NK-92 (cell line): Measurements from ENCODE around the gene CCDC171.
"Not testable (repeated sequence)": the region's sequence is repeated elsewhere in the genome, so short reads cannot be mapped to it uniquely, and the experiment has no call there.

Experiments
- DNase-seq: peaks from one replicate; lab custom pipeline; 2025; ENCODE audit not compliant: unreplicated experiment; lab: John Stamatoyannopoulos, UW

The CCDC171 gene

GRCh38 chr9:15552636-15553527, at the start of gene CCDC171:
Gene CCDC171, plus strand, starts transcription at chr9:15553043. Its CDS starts 11,046 bp downstream, at chr9:15564089.
- peak; percentile 26 for DNase-seq

GRCh38 chr9:15505921-15506320, 46.9 kb upstream of the CCDC171 start:
- no peak for DNase-seq

DNA sequence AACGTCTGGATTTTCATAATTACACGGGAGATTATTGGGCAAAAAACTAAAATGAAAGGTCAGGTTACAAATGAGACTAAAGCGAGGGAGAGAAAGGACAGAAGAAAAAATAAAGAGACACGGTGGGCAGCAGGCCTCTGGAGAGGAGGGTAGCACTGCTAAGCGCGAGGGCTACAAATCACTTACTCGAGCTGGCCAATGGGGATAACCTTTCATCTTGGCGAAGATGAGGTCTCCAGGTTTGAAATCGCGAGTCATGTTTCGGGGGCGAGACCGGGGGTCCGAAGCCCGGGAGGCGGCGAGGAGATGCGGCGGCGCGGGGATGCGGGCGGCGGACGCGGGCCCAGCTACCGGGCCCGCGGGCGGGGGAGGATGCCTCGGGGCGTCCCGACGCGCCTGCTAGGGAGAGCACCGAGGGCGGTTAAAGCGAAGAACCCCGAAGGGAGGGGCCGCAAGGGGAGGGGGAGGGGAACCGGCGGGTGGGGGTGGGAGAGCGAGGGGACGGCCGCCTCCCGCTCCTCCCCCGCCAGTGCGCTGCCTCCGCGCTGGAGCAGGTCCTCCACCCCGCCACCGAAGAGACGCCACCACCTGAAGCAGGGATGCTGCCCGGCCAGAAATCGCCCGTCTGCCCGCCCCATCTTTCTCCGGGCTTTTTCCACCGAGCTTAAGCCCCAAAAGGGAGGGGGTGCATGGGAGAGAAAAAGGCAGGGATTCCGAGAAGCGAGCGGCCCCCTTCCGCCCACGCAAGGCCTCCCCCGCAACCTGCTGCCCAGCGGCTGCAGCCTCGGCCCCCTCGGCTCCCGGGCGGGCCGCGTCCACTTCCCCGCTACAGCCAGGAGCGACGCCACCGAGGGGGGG, 42.7 kb upstream of the CCDC171 start:
- DNase-seq = no peak

GRCh38 chr9:15510789-15511575, 41.9 kb upstream of the CCDC171 start, which contains the start of gene PSIP1:
Gene PSIP1, minus strand, starts transcription at chr9:15510970. Its CDS starts 782 bp downstream, at chr9:15510188.
- DNase-seq = peak; percentile 19

GRCh38 chr9:15512204-15512603, 40.6 kb upstream of the CCDC171 start:
- no peak for DNase-seq

DNA sequence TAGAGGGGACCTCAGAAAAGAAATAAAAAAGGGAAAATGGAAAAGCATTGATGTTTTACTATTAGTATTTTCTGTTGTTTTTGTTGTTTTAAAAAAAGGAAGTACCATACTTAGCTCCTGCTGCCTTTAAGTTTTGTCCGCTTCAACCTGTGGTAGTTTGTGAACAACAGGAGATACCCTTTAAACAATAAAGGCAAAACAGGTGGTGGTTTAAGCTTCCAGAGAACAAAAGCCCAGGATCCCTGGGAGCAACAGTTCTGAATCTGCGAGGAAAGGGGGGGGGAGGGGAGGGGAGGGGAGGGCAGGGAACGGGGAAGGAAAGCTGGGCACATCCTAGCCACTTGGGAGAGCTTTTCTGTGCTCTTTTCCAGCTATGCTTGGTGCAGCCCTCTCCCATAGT, 40.0 kb upstream of the CCDC171 start:
- no peak for DNase-seq

DNA sequence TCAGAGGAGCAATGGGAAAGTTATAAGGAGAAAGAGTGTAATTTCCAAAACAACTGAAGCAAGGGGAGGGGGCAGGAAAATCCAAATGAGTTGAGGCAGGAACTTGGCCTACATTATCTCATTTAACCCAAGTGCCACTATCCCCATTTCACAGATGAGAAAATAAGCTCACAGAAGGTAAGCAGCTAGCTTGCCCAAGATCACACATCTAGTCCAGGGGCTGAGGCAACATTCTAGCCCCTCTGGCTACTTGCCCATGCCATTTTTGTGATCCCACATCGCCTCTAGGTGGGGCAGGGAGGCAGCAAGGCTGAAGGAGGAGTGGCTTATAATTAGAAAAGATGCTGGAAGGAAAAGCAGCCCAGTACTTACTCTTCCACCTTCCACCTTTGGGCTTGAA, 39.5 kb upstream of the CCDC171 start:
- DNase-seq = no peak

DNA sequence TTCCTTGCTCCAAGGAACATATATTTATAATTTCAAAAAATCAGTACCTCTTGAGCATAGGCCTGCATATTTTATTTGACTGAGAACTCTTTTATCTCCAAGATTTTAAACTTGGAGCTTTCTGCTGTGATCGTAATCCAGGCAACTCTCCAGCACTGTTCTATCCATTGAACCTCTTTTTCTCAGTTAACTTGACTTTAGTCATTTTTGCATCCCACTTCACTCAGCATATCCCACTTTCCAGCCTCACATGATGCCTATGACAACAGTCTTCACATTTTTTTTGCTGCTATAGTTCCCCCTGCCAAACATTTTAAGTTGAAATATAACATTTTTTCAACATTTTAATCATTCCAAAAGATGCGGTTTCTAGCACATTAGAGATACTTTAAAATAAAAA, 33.0 kb upstream of the CCDC171 start:
- DNase-seq = no peak

DNA sequence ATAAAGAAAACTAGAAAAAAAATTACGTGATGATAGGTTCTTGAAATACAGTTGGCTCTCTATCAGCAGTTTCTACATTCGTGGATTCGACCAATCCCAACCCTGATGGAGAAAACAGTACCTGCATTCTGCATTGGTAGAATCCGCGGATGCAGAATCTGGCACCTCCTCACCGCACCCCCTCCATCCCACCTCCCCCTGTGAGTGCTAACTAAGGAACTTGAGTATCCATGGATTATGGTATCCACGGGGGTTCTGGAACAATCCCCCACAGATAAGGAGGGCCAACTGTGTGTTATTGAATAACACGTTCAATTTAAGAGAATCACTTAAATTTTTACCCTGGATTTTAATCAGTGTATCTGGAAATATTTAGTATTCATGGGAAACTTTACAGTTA, 31.6 kb upstream of the CCDC171 start:
- DNase-seq = no peak

GRCh38 chr9:15522130-15522755, 30.6 kb upstream of the CCDC171 start:
- no peak for DNase-seq

DNA sequence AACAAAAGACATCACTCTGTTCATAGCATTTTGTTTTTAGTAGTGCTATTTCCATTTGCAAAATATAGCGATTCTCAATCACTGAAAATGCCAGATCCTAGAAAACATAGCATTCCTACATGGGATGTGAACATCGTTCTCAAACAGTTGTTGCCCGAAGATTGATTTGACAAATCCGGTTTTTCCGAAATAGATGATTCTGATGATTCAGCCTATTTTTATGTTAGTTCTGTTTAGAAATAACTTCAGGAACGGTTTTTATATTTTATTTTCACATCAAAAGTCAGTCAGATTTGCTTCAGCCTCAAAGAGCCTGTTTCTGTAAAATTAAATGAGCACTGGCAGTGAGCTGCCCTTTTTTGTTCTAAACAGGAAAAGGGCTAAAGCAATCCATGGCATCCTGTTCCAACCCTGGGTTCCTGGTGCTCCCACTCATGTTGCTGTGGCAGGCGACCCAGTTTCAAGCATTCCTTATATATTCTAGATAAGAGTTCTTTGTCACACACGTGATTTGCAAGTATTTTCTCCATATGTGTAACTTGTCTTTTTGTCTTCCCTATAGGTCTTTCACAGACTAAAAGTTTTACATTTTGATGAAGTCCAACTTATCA, 27.9 kb upstream of the CCDC171 start:
- no peak for DNase-seq

DNA sequence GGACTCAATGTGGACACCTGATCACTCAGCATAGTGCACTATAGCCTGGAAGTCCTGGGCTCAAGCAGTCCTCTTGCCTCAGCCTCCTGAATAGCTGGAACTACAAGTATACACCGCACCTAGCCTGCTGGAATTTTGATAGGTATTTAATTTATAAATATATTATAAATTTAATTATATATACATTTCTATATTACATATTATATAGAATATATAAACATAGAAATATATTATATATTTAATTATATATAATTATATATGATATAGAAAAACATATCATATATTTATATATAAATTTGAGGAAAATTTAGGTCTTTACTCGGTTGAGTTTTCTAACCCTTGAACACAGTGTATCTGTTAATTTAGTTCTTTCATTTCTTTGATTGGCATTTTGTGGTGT, 26.9 kb upstream of the CCDC171 start:
- no peak for DNase-seq

DNA sequence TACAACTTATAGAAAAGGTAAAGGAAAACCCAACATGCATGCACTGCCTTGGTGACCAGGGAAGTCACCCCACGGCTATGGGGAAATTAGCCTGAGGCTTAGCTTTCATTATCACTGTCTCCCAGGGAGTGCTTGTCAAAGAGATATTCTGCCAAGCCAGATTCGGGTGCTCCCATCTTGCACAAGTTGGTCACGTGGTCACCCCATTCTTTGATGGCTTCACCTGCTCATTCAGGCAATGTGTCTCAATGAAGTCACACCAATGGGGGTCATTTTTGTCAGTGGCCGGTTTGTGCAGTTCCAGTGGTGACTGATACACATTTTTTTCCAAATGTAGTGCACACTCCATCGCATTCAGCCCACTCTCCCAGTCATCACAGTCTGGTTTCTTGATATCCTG, 25.8 kb upstream of the CCDC171 start:
- DNase-seq = not testable (repeated sequence)

DNA sequence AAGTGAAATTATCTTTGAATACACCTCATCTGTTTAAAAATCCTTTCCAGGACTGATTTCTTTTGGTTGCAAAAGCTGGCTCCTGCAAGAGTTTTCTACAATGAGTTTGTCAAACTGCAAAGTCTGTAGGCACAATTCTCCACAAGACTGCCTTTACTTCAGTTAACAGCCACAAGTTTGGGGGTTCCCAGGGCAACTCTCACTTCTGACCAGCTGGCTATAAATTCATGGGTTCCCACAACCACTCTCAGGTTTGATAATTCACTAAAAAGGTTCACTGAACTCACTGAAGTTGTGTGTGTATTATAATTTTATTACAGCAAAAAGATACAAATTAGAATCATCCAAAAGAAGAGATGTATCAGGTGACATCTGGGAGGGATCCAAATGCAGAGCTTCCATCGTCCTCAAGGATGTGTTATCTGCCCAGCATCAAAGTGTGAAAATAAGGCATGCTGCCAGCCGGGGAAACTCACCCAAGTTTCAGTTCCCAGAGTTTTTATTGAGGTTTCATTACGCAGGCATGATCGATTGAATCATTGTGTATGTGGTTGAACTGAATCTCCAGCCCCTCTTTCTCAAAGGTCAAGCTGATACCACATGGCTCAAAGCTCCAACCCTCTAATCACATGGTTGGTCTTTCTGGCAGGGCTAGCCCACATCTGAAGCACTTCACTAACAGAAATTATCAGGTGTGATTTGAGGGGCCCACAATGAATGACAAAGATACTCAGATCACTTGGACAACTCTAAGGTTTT, 23.1 kb upstream of the CCDC171 start:
- DNase-seq = no peak

DNA sequence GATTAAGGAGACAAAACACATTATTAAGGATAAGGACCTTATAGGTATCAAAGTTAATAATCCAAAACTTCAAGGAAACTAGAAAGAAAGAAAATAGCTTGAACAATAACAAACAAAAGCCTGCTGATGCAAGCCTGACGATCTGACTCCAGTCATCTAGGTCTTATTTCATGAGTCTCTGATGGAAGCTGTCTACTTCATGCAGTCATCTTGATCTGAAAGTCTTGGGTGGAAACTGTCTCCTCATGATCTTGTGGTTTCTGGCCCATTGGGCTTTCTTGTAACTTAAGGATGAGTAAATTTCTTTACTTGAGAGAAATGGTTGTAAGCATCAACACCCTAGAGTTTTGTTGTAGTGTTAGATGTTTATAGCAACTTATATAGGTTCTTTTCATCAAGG, 21.5 kb upstream of the CCDC171 start:
- no peak for DNase-seq

DNA sequence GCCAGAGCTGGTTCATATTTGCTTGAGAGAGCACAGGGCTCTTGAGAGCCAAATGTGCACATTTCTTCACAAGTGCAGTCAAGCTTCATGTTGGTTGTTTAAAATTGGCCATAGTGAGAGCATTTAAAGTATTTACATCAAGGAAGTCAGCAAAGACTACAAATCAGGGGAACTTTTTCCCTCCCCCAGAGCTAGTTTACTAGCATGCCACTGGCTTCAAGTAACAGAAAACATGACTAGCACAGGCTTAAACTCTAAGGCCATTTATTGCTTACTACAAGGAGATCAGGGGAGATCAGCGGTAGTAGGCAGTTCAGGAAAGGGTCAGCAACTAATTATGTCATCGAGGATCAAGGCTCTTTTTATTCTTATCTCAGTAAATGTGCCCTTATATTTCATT, 11.0 kb upstream of the CCDC171 start:
- no peak for DNase-seq

- no peak for DNase-seq
Observed at GRCh38 chr9:15542624-15543023, 10.2 kb upstream of the CCDC171 start.

GRCh38 chr9:15543047-15543813, 9.6 kb upstream of the CCDC171 start:
- DNase-seq = no peak

DNA sequence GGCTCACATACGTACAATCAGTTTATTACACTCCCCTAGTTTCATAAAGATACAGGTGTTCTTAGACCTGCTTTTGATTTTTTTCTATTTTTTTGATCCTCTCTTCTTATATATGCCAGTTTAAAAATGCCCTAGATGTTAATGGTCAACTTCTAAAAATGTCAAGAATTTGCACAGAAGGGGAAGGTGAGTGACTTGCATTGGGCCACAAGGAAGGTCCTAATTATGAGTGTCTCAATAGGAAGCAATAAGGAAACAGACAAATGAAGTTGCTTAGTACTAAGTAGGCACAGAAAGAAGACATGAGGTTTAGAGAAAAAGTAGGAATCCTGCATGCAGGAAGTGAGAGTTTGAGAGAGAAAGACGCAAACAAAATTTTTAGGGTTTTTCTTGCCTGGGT, 3.2 kb upstream of the CCDC171 start:
- DNase-seq = no peak
